Smooth muscle cell (in vitro differentiated cells): Measurements from ENCODE around the gene WRNIP1. TPM values are rescaled to one million over a fixed set of nuclear protein-coding genes. Genes with fewer than 3 reads are reported as not detected.

Experiments
- DNase-seq: peaks from one replicate; lab custom pipeline; 2025; ENCODE audit not compliant: unreplicated experiment; lab: John Stamatoyannopoulos, UW
- H2AFZ ChIP-seq: fragments of 200-600 bp; sonication (generic); 2 replicates; pipeline ENCODE4 v1.6.0; 2016; ENCODE audit warnings: antibody characterized with exemption, low read depth, mild to moderate bottlenecking
- H3F3A ChIP-seq: fragments of 200-600 bp; sonication (generic); 2 replicates; pipeline ENCODE4 v1.6.0; 2017; ENCODE audit warnings: antibody characterized with exemption, low read depth
- H3K27ac ChIP-seq: fragments of 200-600 bp; sonication (generic); 2 replicates; pipeline ENCODE4 v1.5.1; 2016; ENCODE audit warnings: low read depth, mild to moderate bottlenecking
- H3K27me3 ChIP-seq: fragments of 200-600 bp; sonication (generic); 2 replicates; pipeline ENCODE4 v1.6.1; 2016; ENCODE audit warnings: low read depth, mild to moderate bottlenecking
- H3K36me3 ChIP-seq: fragments of 200-600 bp; sonication (generic); 2 replicates; pipeline ENCODE4 v1.5.1; 2016; ENCODE audit warnings: low read depth
- H3K4me1 ChIP-seq: fragments of 200-600 bp; sonication (generic); 2 replicates; pipeline ENCODE4 v1.5.1; 2016; ENCODE audit warnings: low read depth
- H3K4me2 ChIP-seq: fragments of 200-600 bp; sonication (generic); 2 replicates; pipeline ENCODE4 v1.6.0; 2016; ENCODE audit warnings: mild to moderate bottlenecking
- H3K4me3 ChIP-seq: fragments of 200-600 bp; sonication (generic); 2 replicates; pipeline ENCODE4 v1.5.1; 2016; ENCODE audit warnings: mild to moderate bottlenecking
- H3K79me2 ChIP-seq: fragments of 200-600 bp; sonication (generic); 2 replicates; pipeline ENCODE4 v1.6.0; 2016; ENCODE audit warnings: low read depth, mild to moderate bottlenecking
- H3K9ac ChIP-seq: fragments of 200-600 bp; sonication (generic); 2 replicates; pipeline ENCODE4 v1.6.0; 2016; ENCODE audit warnings: low read depth
- H3K9me3 ChIP-seq: fragments of 200-600 bp; sonication (generic); replicated peaks from 2 replicates; pipeline ENCODE4 v1.5.1; 2016; ENCODE audit warnings: low read depth
- H4K20me1 ChIP-seq: fragments of 200-600 bp; sonication (generic); 2 replicates; pipeline ENCODE4 v1.6.0; 2016; ENCODE audit warnings: low read depth
- CTCF ChIP-seq: fragments of 200-600 bp; sonication (generic); IDR thresholded peaks from 2 replicates; pipeline ENCODE4 v1.5.1; 2017; ENCODE audit warnings: borderline replicate concordance, mild to moderate bottlenecking, antibody characterized with exemption; ENCODE audit not compliant: insufficient read depth, poor library complexity, severe bottlenecking
- WGBS: methylation state at CpG from one replicate; pipeline ENCODE4 v1.1.7; 2016; ENCODE audit warnings: low lambda C conversion rate; 5-methylcytosine and 5-hydroxymethylcytosine counted together
- polyA plus RNA-seq: library from polyadenylated mRNA; unstranded; fragments of >200 nt; fragmentation: Nextera tagmentation; extraction: Ambion mirVana; gene quantifications from 2 replicates; pipeline ENCODE4 v1.2.1, GENCODE V29; 2016
- total RNA-seq: library from RNA; depleted of rRNA; stranded (reverse); fragments of >200 nt; gene quantifications from 2 replicates; pipeline ENCODE4 v1.2.3, GENCODE V29; 2014

WRNIP1 gene
- total and polyA plus RNA-seq, 2 experiments from 2014 or later, result 20.0 to 29.6 TPM

GRCh38 chr6:2750832-2751231 lies 14.4 kb upstream of the WRNIP1 start, which contains the start of gene MYLK4:
TSS of gene MYLK4 (minus strand) at chr6:2750922. CDS start at chr6:2749294, 1,628 bp downstream.
- TF ChIP-seq CTCF, result no peak

GRCh38 chr6:2751871-2752270 lies 13.3 kb upstream of the WRNIP1 start:
- no peak for DNase-seq
- peaks cover 14% of the 10 kb centered on the region for H3K4me1 ChIP-seq
- H3K9ac ChIP-seq, result no peak overlapping the region
- H3K4me2 ChIP-seq, result peak overlapping the region; percentile 49
- no peaks in the 10 kb centered on the region for H3K27me3 ChIP-seq
- H3K4me3 ChIP-seq, result no peak overlapping the region
- no peaks in the 10 kb centered on the region for H3K9me3 ChIP-seq
- no peak overlapping the region for H2AFZ ChIP-seq
- no peak overlapping the region for H3K27ac ChIP-seq
- H3F3A ChIP-seq, result no peaks in the 10 kb centered on the region
- no peak for TF ChIP-seq CTCF
- 43% methylated on average over 3 of the region's 3 CpGs for WGBS
- H4K20me1 ChIP-seq, result no peaks in the 10 kb centered on the region
- no peaks in the 10 kb centered on the region for H3K36me3 ChIP-seq
- no peaks in the 10 kb centered on the region for H3K79me2 ChIP-seq

More at GRCh38 chr6:2750832-2751231, 14.4 kb upstream of the WRNIP1 start, which contains the start of gene MYLK4:
- Histone ChIP-seq H3K4me1 (peaks cover 24% of the 10 kb centered on the region), H3K36me3 (no peaks in the 10 kb centered on the region), H3K27ac (no peak within 1 kb of the TSS), H3K4me2 (no peak within 1 kb of the TSS), H3K9me3 (no peaks in the 10 kb centered on the region), H4K20me1 (no peaks in the 10 kb centered on the region), H2AFZ (no peak within 1 kb of the TSS), H3F3A (no peaks in the 10 kb centered on the region), H3K4me3 (no peak within 1 kb of the TSS), H3K27me3 (no peaks in the 10 kb centered on the region), H3K79me2 (no peaks in the 10 kb centered on the region), H3K9ac (no peak within 1 kb of the TSS)
- 89% methylated on average over 7 of the region's 7 CpGs for WGBS
- DNase-seq, result no peak

GRCh38 chr6:2752477-2753109 lies 12.6 kb upstream of the WRNIP1 start:
- Histone ChIP-seq H3K36me3 (no peaks in the 10 kb centered on the region), H3K27me3 (no peaks in the 10 kb centered on the region), H3K27ac (no peak overlapping the region), H3K79me2 (no peaks in the 10 kb centered on the region), H3K9ac (no peak overlapping the region), H3K4me2 (peak overlapping the region; percentile 49), H3F3A (no peaks in the 10 kb centered on the region), H3K4me3 (no peak overlapping the region), H3K9me3 (no peaks in the 10 kb centered on the region), H2AFZ (no peak overlapping the region), H4K20me1 (no peaks in the 10 kb centered on the region), H3K4me1 (peaks cover 13% of the 10 kb centered on the region)
- TF ChIP-seq CTCF, result no peak
- no peak for DNase-seq
- WGBS, result 88% methylated on average over 5 of the region's 5 CpGs

- Histone ChIP-seq H3K4me3 (no peak overlapping the region), H3K9me3 (no peaks in the 10 kb centered on the region), H3K79me2 (no peaks in the 10 kb centered on the region), H2AFZ (no peak overlapping the region), H3K27me3 (no peaks in the 10 kb centered on the region), H4K20me1 (no peaks in the 10 kb centered on the region), H3K4me2 (no peak overlapping the region), H3K27ac (no peak overlapping the region), H3F3A (no peaks in the 10 kb centered on the region), H3K36me3 (no peaks in the 10 kb centered on the region), H3K9ac (no peak overlapping the region), H3K4me1 (peaks cover 13% of the 10 kb centered on the region)
- TF ChIP-seq CTCF, result no peak
- DNase-seq, result no peak
- 55% methylated on average over 7 of the region's 7 CpGs for WGBS
Observed at GRCh38 chr6:2753110-2753489, 12.1 kb upstream of the WRNIP1 start.
